H1 (cell line): ENCODE results near the gene PLAAT1. TPM values are rescaled to one million over a fixed set of nuclear protein-coding genes. Genes with fewer than 3 reads are reported as not detected.

Experiments used
- CTCF ChIA-PET: fragments of 300-600 bp; sonication (Branson Sonifier 250); formaldehyde crosslinking; loops from one replicate; lab custom pipeline; 2021; ENCODE audit not compliant: partially characterized antibody; lab: Charles Lee
- POLR2A ChIA-PET: fragments of 300-600 bp; sonication (Branson Sonifier 250); formaldehyde crosslinking; loops from one replicate; lab custom pipeline; 2021; ENCODE audit warnings: inconsistent platforms; ENCODE audit not compliant: partially characterized antibody; lab: Charles Lee
- DNase-seq, 2 experiments: peaks; one replicate each; pipeline versions ENCODE4 v3.0.0 to v3.0.0-alpha.2; 2010 to 2022; ENCODE audit warnings: low spot score in 2 of 2, low read depth in 1 of 2, mixed read lengths in 1 of 2
- FAIRE-seq: peaks from 2 replicates; lab custom pipeline; 2011; peaks lifted over from hg19 to GRCh38; lab: Jason Lieb, UNC
- H2AFZ ChIP-seq: 2 replicates; pipeline ENCODE4 v1.8.1; 2012; ENCODE audit warnings: low read length, inconsistent platforms
- H2AK5ac ChIP-seq: 2 replicates; pipeline ENCODE4 v1.6.1; 2013; ENCODE audit warnings: low read depth, low read length
- H2BK120ac ChIP-seq: replicated peaks from 2 replicates; pipeline ENCODE3; 2013; ENCODE audit warnings: low read depth, low read length, inconsistent platforms
- H2BK12ac ChIP-seq: 2 replicates; pipeline ENCODE4 v1.6.1; 2013; ENCODE audit warnings: low read depth, low read length
- H2BK15ac ChIP-seq: 2 replicates; pipeline ENCODE4 v1.6.1; 2013; ENCODE audit warnings: low read length
- H2BK20ac ChIP-seq: 2 replicates; pipeline ENCODE4 v1.6.1; 2013; ENCODE audit warnings: low read length
- H2BK5ac ChIP-seq: 2 replicates; pipeline ENCODE4 v1.6.1; 2013; ENCODE audit warnings: low read depth, low read length
- H3K14ac ChIP-seq: 2 replicates; pipeline ENCODE4 v1.6.1; 2013; ENCODE audit warnings: inconsistent platforms; ENCODE audit not compliant: insufficient read length
- H3K18ac ChIP-seq: 2 replicates; pipeline ENCODE4 v1.6.1; 2013; ENCODE audit warnings: low read length; ENCODE audit errors: extremely low read depth
- H3K23ac ChIP-seq: 2 replicates; pipeline ENCODE4 v1.6.1; 2013; ENCODE audit warnings: inconsistent platforms; ENCODE audit not compliant: insufficient read length
- H3K23me2 ChIP-seq: 2 replicates; pipeline ENCODE4 v1.6.1; 2013; ENCODE audit warnings: low read depth, low read length
- H3K27ac ChIP-seq: 2 replicates; pipeline ENCODE4 v1.6.1; 2011; ENCODE audit warnings: low read depth, low read length, inconsistent platforms
- H3K27me3 ChIP-seq, 4 experiments: replicated peaks in 1 of 4; 1 replicate in 1 of 4; 2 replicates in 3 of 4; pipeline versions ENCODE4 v1.6.1 to v1.8.1; 2011 to 2013; ENCODE audit warnings: low read length in 3 of 4, mild to moderate bottlenecking in 3 of 4, inconsistent platforms in 2 of 4, mixed read lengths in 2 of 4, moderate library complexity in 1 of 4; ENCODE audit not compliant: control insufficient read depth in 3 of 4, insufficient read depth in 3 of 4; ENCODE audit errors: extremely low read depth in 1 of 4
- H3K36me3 ChIP-seq, 4 experiments: 2 replicates each; pipeline versions ENCODE4 v1.6.1 to v1.8.1; 2011 to 2013; ENCODE audit warnings: mild to moderate bottlenecking in 4 of 4, low read length in 3 of 4, moderate library complexity in 2 of 4, control low read depth in 1 of 4, inconsistent platforms in 1 of 4; ENCODE audit not compliant: insufficient read depth in 4 of 4, control insufficient read depth in 2 of 4
- H3K4ac ChIP-seq: replicated peaks from 2 replicates; pipeline ENCODE3; 2013; ENCODE audit warnings: low read length, low read depth, mixed read lengths, inconsistent platforms; ENCODE audit not compliant: insufficient read length
- H3K4me1 ChIP-seq, 4 experiments: replicated peaks in 1 of 4; 1 replicate in 1 of 4; 2 replicates in 3 of 4; pipeline versions ENCODE4 v1.6.1 to v1.8.1; 2011 to 2013; ENCODE audit warnings: low read length in 3 of 4, inconsistent platforms in 2 of 4, mixed read lengths in 1 of 4; ENCODE audit not compliant: insufficient read depth in 4 of 4, control insufficient read depth in 3 of 4
- H3K4me2 ChIP-seq, 2 experiments: 2 replicates each; pipeline versions ENCODE4 v1.6.1 to v1.8.1; 2011 to 2013; ENCODE audit warnings: low read depth in 2 of 2, low read length in 2 of 2, control low read depth in 1 of 2, inconsistent platforms in 1 of 2, mild to moderate bottlenecking in 1 of 2; ENCODE audit not compliant: insufficient read depth in 1 of 2
- H3K4me3 ChIP-seq, 4 experiments: fragments of 200-600, 300-600 bp in 1 of 4; sonication (generic), shearing (Covaris generic), sonication (Bioruptor Twin) in 1 of 4; 2 replicates each; pipeline versions ENCODE4 v1.5.1 to v1.8.1; 2011 to 2016; ENCODE audit warnings: low read length in 4 of 4, low read depth in 3 of 4, control low read depth in 2 of 4, inconsistent platforms in 2 of 4, mild to moderate bottlenecking in 2 of 4, mixed read lengths in 1 of 4, moderate library complexity in 1 of 4; ENCODE audit not compliant: insufficient read depth in 2 of 4; ENCODE audit errors: extremely low read depth in 1 of 4
- H3K56ac ChIP-seq: replicated peaks from 2 replicates; pipeline ENCODE3; 2013; ENCODE audit warnings: low read depth, mild to moderate bottlenecking, mixed read lengths, low read length, inconsistent platforms; ENCODE audit not compliant: insufficient read length
- H3K79me1 ChIP-seq: 2 replicates; pipeline ENCODE4 v1.6.1; 2013; ENCODE audit warnings: low read depth, low read length, control low read depth
- H3K79me2 ChIP-seq, 2 experiments: 2 replicates each; pipeline versions ENCODE4 v1.6.1 to v1.8.1; 2012 to 2013; ENCODE audit warnings: low read length in 2 of 2, mild to moderate bottlenecking in 2 of 2, inconsistent platforms in 1 of 2; ENCODE audit not compliant: insufficient read depth in 2 of 2, control insufficient read depth in 1 of 2
- H3K9ac ChIP-seq, 4 experiments: replicated peaks in 1 of 4; 1 replicate in 1 of 4; 2 replicates in 3 of 4; pipeline versions ENCODE4 v1.6.1 to v1.8.1; 2011 to 2013; ENCODE audit warnings: low read depth in 3 of 4, low read length in 3 of 4, control low read depth in 2 of 4, mild to moderate bottlenecking in 2 of 4, moderate library complexity in 2 of 4, inconsistent platforms in 1 of 4; ENCODE audit errors: extremely low read depth in 1 of 4
- H3K9me3 ChIP-seq, 2 experiments: 2 replicates each; pipeline versions ENCODE4 v1.6.1 to v1.8.1; 2012 to 2013; ENCODE audit warnings: mild to moderate bottlenecking in 2 of 2, moderate library complexity in 2 of 2, control low read depth in 1 of 2, inconsistent platforms in 1 of 2, low read depth in 1 of 2, low read length in 1 of 2, mixed read lengths in 1 of 2; ENCODE audit not compliant: insufficient read depth in 2 of 2
- H4K20me1 ChIP-seq, 2 experiments: replicated peaks in 1 of 2; 2 replicates each; pipeline versions ENCODE3 to v1.8.1; 2011 to 2013; ENCODE audit warnings: inconsistent platforms in 2 of 2, low read length in 2 of 2, mild to moderate bottlenecking in 1 of 2; ENCODE audit not compliant: insufficient read depth in 2 of 2, control insufficient read depth in 1 of 2
- H4K5ac ChIP-seq: 2 replicates; pipeline ENCODE4 v1.6.1; 2013; ENCODE audit warnings: low read length, low read depth, mixed read lengths, inconsistent platforms; ENCODE audit not compliant: insufficient read length
- H4K8ac ChIP-seq: 2 replicates; pipeline ENCODE4 v1.8.0; 2013; ENCODE audit warnings: mild to moderate bottlenecking, moderate library complexity, low read length, inconsistent platforms; ENCODE audit not compliant: insufficient read depth; ENCODE audit errors: extremely low read depth
- H4K91ac ChIP-seq: replicated peaks from 2 replicates; pipeline ENCODE3; 2013; ENCODE audit warnings: low read length, mixed read lengths, inconsistent platforms; ENCODE audit not compliant: insufficient read length
- BACH1 ChIP-seq: IDR thresholded peaks from 2 replicates; pipeline ENCODE4 v1.6.1; 2012; ENCODE audit warnings: low read length, improper control_type of control experiment
- CREB1 ChIP-seq: IDR thresholded peaks from 2 replicates; pipeline ENCODE4 v1.6.1; 2012; ENCODE audit warnings: inconsistent platforms
- E2F6 ChIP-seq: IDR thresholded peaks from 2 replicates; pipeline ENCODE4 v1.6.1; 2012; ENCODE audit warnings: inconsistent platforms
- TAF1 ChIP-seq: IDR thresholded peaks from 2 replicates; pipeline ENCODE4 v1.6.1; 2011; ENCODE audit warnings: mild to moderate bottlenecking, low read depth, low read length
- WGBS, 2 experiments: shearing (Covaris generic) in 1 of 2; methylation state at CpG; one replicate each; pipeline versions ENCODE4 v1.1.6 to v1.1.7; 2013 to 2015; ENCODE audit warnings: low lambda C conversion rate in 2 of 2, mixed read lengths in 2 of 2, inconsistent platforms in 1 of 2, low coverage in 1 of 2, missing lambda C conversion rate in 1 of 2; ENCODE audit not compliant: insufficient replicate concordance in 2 of 2, insufficient coverage in 1 of 2, insufficient read length in 1 of 2; ENCODE audit errors: extremely low coverage in 1 of 2, missing lambda C conversion rate in 1 of 2; 5-methylcytosine and 5-hydroxymethylcytosine counted together
- polyA plus RNA-seq, 7 experiments: library from polyadenylated mRNA; depleted of rRNA in 3 of 7; stranded (reverse) in 5 of 7; unstranded in 2 of 7; fragments of >200 nt in 5 of 7; fragments of 200-250 nt in 2 of 7; gene quantifications; 1 replicate in 5 of 7; 2 replicates in 1 of 7; 4 replicates in 1 of 7; pipeline versions ENCODE4 v1.2.1 to v1.2.3, GENCODE V29; 2011 to 2013; ENCODE audit warnings: missing spikeins in 2 of 7, mixed read lengths in 2 of 7
- total RNA-seq: library from RNA; stranded (reverse); fragmentation: NEBNext Ultra II Directional; extraction: Animal tissue kit (Norgen Biotek cat#: 25700); gene quantifications from 2 replicates; pipeline ENCODE4 v1.2.1, GENCODE V29; 2021

Gene PLAAT1
- total and polyA plus RNA-seq, 2 of the 8 experiments (the other 6 are each of a cell fraction or from before 2014, with no cell fraction given), result 4.5 to 6.0 TPM

- H3K23me2 ChIP-seq, result no peaks in the 10 kb centered on the region
- ChIA-PET POLR2A (no interaction called here), CTCF (interaction anchor here (1.1 kb wide), 1 partner anchor 7 kb away, joined by 4 read pairs; no protein-coding TSS in a partner anchor)
- H2BK15ac ChIP-seq, result no peak overlapping the region
- no peak overlapping the region for H3K56ac ChIP-seq
- H3K79me1 ChIP-seq, result no peaks in the 10 kb centered on the region
- no peak overlapping the region for H3K4me3 ChIP-seq
- H4K20me1 ChIP-seq, result no peaks in the 10 kb centered on the region
- H4K8ac ChIP-seq, result no peak overlapping the region
- no peak for DNase-seq
- H2BK20ac ChIP-seq, result no peak overlapping the region
- no peak overlapping the region for H3K18ac ChIP-seq
- H3K27ac ChIP-seq, result no peak overlapping the region
- H3K4me2 ChIP-seq, result no peak overlapping the region
- no peak overlapping the region for H4K91ac ChIP-seq
- no peak overlapping the region for H3K4ac ChIP-seq
- WGBS, 2 experiments, result 92% methylated on average over 3 of the region's 3 CpGs; no CpG with 5 or more reads in 1 of the 2 experiments
- H3K4me1 ChIP-seq, result no peaks in the 10 kb centered on the region
- no peak overlapping the region for H2BK5ac ChIP-seq
- TF ChIP-seq CREB1 (no peak), TAF1 (no peak), E2F6 (no peak), BACH1 (no peak)
- TF ChIP-seq, all 59 proteins: peak for 0
- H3K14ac ChIP-seq, result no peak overlapping the region
- H3K36me3 ChIP-seq, result no peaks in the 10 kb centered on the region
- no peak overlapping the region for H2BK12ac ChIP-seq
- no peak for FAIRE-seq
- H2AK5ac ChIP-seq, result no peak overlapping the region
- no peak overlapping the region for H3K23ac ChIP-seq
- no peak overlapping the region for H2BK120ac ChIP-seq
- no peak overlapping the region for H3K9ac ChIP-seq
- no peak overlapping the region for H4K5ac ChIP-seq
- no peaks in the 10 kb centered on the region for H3K27me3 ChIP-seq
- no peaks in the 10 kb centered on the region for H3K79me2 ChIP-seq
- no peak overlapping the region for H2AFZ ChIP-seq
- no peaks in the 10 kb centered on the region for H3K9me3 ChIP-seq
Measured at GRCh38 chr3:193270451-193270850, 29.4 kb downstream of the PLAAT1 start.
